ENCODE measurements around the gene P3H2. TPM values are rescaled to one million over a fixed set of nuclear protein-coding genes. Genes with fewer than 3 reads are reported as not detected.
A peak's percentile ranks its signal among the peaks of the same experiment; 100 is the strongest.

P3H2 gene
- total and polyA plus RNA-seq, 2 experiments from 2014 or later, result 14.5 TPM

- Histone ChIP-seq H3K9me3 (ENCODE audit: low read depth) (no peaks in the 10 kb centered on the region), H2AFZ (no peak overlapping the region), H4K20me1 (ENCODE audit: insufficient read depth, poor library complexity, severe bottlenecking) (no peaks in the 10 kb centered on the region), H3K9me2 (replicated peaks; ENCODE audit: insufficient read depth) (no peaks in the 10 kb centered on the region), H3K79me2 (peaks cover 15% of the 10 kb centered on the region), H3K27ac (peak overlapping the region; percentile 29), H3K27me3 (no peaks in the 10 kb centered on the region), H3K4me1 (ENCODE audit: insufficient read depth) (peaks cover 6% of the 10 kb centered on the region), H3K4me3 (no peak overlapping the region), H3K36me3 (replicated peaks; ENCODE audit: insufficient read depth, low read depth) (no peaks in the 10 kb centered on the region), H3K4me2 (peak overlapping the region; percentile 28)
- DNase-seq (ENCODE audit: low spot score), result peak; percentile 19
- TF ChIP-seq CTCF (IDR thresholded peaks at IDR 0.05; ENCODE audit: poor library complexity) (no peak), EZH2 (IDR thresholded peaks at IDR 0.05; ENCODE audit: borderline replicate concordance) (no peak), EZH2phosphoT487 (IDR thresholded peaks at IDR 0.05; ENCODE audit: low read depth, severe bottlenecking, unreplicated experiment) (no peak)
- WGBS (ENCODE audit: low lambda C conversion rate, missing lambda C conversion rate), result 54% methylated on average over 2 of the region's 2 CpGs
Measured at GRCh38 chr3:190092250-190092649, 28.4 kb downstream of the P3H2 start.

GRCh38 chr3:190089711-190090110 is 31.0 kb downstream of the P3H2 start:
- Histone ChIP-seq H3K9me2 (replicated peaks; ENCODE audit: insufficient read depth) (no peaks in the 10 kb centered on the region), H3K4me2 (no peak overlapping the region), H3K36me3 (replicated peaks; ENCODE audit: insufficient read depth, low read depth) (no peaks in the 10 kb centered on the region), H3K27ac (no peak overlapping the region), H4K20me1 (ENCODE audit: insufficient read depth, poor library complexity, severe bottlenecking) (no peaks in the 10 kb centered on the region), H3K27me3 (no peaks in the 10 kb centered on the region), H3K4me1 (ENCODE audit: insufficient read depth) (peaks cover 6% of the 10 kb centered on the region), H2AFZ (no peak overlapping the region), H3K9me3 (ENCODE audit: low read depth) (no peaks in the 10 kb centered on the region), H3K4me3 (no peak overlapping the region), H3K79me2 (peaks cover 16% of the 10 kb centered on the region)
- WGBS (ENCODE audit: low lambda C conversion rate, missing lambda C conversion rate), result 96% methylated on average over 4 of the region's 4 CpGs
- DNase-seq (ENCODE audit: low spot score), result no peak
- TF ChIP-seq CTCF (IDR thresholded peaks at IDR 0.05; ENCODE audit: poor library complexity), result no peak
- no peak for TF ChIP-seq EZH2phosphoT487 (IDR thresholded peaks at IDR 0.05; ENCODE audit: low read depth, severe bottlenecking, unreplicated experiment)
- TF ChIP-seq EZH2 (IDR thresholded peaks at IDR 0.05; ENCODE audit: borderline replicate concordance), result no peak

- Histone ChIP-seq H3K4me1 (ENCODE audit: insufficient read depth) (no peaks in the 10 kb centered on the region), H3K36me3 (replicated peaks; ENCODE audit: insufficient read depth, low read depth) (no peaks in the 10 kb centered on the region), H2AFZ (no peak overlapping the region), H3K4me3 (no peak overlapping the region), H3K79me2 (peaks cover 13% of the 10 kb centered on the region), H3K27me3 (no peaks in the 10 kb centered on the region), H3K27ac (no peak overlapping the region), H4K20me1 (ENCODE audit: insufficient read depth, poor library complexity, severe bottlenecking) (no peaks in the 10 kb centered on the region), H3K9me3 (ENCODE audit: low read depth) (no peaks in the 10 kb centered on the region), H3K9me2 (replicated peaks; ENCODE audit: insufficient read depth) (no peaks in the 10 kb centered on the region), H3K4me2 (no peak overlapping the region)
- 88% methylated on average over 9 of the region's 9 CpGs for WGBS (ENCODE audit: low lambda C conversion rate, missing lambda C conversion rate)
- TF ChIP-seq EZH2phosphoT487 (IDR thresholded peaks at IDR 0.05; ENCODE audit: low read depth, severe bottlenecking, unreplicated experiment), result no peak
- no peak for TF ChIP-seq CTCF (IDR thresholded peaks at IDR 0.05; ENCODE audit: poor library complexity)
- TF ChIP-seq EZH2 (IDR thresholded peaks at IDR 0.05; ENCODE audit: borderline replicate concordance), result no peak
- DNase-seq (ENCODE audit: low spot score), result no peak
Measured at GRCh38 chr3:190088890-190089289, 31.8 kb downstream of the P3H2 start.

GRCh38 chr3:190086191-190086590 is 34.5 kb downstream of the P3H2 start:
- no peak overlapping the region for H2AFZ ChIP-seq
- no peaks in the 10 kb centered on the region for H3K9me2 ChIP-seq (replicated peaks; ENCODE audit: insufficient read depth)
- TF ChIP-seq CTCF (IDR thresholded peaks at IDR 0.05; ENCODE audit: poor library complexity), result no peak
- TF ChIP-seq EZH2 (IDR thresholded peaks at IDR 0.05; ENCODE audit: borderline replicate concordance), result no peak
- TF ChIP-seq EZH2phosphoT487 (IDR thresholded peaks at IDR 0.05; ENCODE audit: low read depth, severe bottlenecking, unreplicated experiment), result no peak
- no peak overlapping the region for H3K27ac ChIP-seq
- DNase-seq (ENCODE audit: low spot score), result no peak
- WGBS (ENCODE audit: low lambda C conversion rate, missing lambda C conversion rate), result 66% methylated on average over 2 of the region's 2 CpGs
- H3K4me3 ChIP-seq, result no peak overlapping the region
- no peak overlapping the region for H3K4me2 ChIP-seq
- H4K20me1 ChIP-seq (ENCODE audit: insufficient read depth, poor library complexity, severe bottlenecking), result no peaks in the 10 kb centered on the region
- H3K79me2 ChIP-seq, result peaks cover 4% of the 10 kb centered on the region
- H3K4me1 ChIP-seq (ENCODE audit: insufficient read depth), result no peaks in the 10 kb centered on the region
- H3K36me3 ChIP-seq (replicated peaks; ENCODE audit: insufficient read depth, low read depth), result no peaks in the 10 kb centered on the region
- H3K27me3 ChIP-seq, result no peaks in the 10 kb centered on the region
- H3K9me3 ChIP-seq (ENCODE audit: low read depth), result no peaks in the 10 kb centered on the region

All from hepatocyte (in vitro differentiated cells).